T-helper 17 cell (primary cell): ENCODE data around the gene PRR14L. TPM values are rescaled to one million over a fixed set of nuclear protein-coding genes. Genes with fewer than 3 reads are reported as not detected.
"Not testable (repeated sequence)": the region's sequence is repeated elsewhere in the genome, so short reads cannot be mapped to it uniquely, and the experiment has no call there.

Experiments used
- ATAC-seq: fragments of 150-1000 bp; cut with Tn5 transposase; 2 replicates; pipeline ENCODE4 v1.10.0; 2021; ENCODE audit warnings: mild to moderate bottlenecking, moderate library complexity
- DNase-seq, 3 donors: peaks; one replicate each; pipeline versions ENCODE4 v3.0.0 to v3.0.0-alpha.2; 2020 to 2021
- H3K9me3 ChIP-seq: one replicate; pipeline ENCODE4 v1.7.0; 2013; ENCODE audit warnings: low read length, mild to moderate bottlenecking; ENCODE audit not compliant: control insufficient read depth, poor library complexity, severe bottlenecking
- H3K27ac Mint-ChIP-seq: one replicate; pipeline ENCODE4 v1.8.0; 2022; ENCODE audit warnings: mild to moderate bottlenecking, moderate library complexity, mixed read lengths
- H3K27me3 Mint-ChIP-seq: one replicate; pipeline ENCODE4 v1.8.0; 2022; ENCODE audit warnings: mixed read lengths
- H3K36me3 Mint-ChIP-seq: one replicate; pipeline ENCODE4 v1.8.0; 2022; ENCODE audit warnings: low read depth, mixed read lengths
- H3K4me1 Mint-ChIP-seq: one replicate; pipeline ENCODE4 v1.8.0; 2022; ENCODE audit warnings: mild to moderate bottlenecking, mixed read lengths
- H3K4me3 Mint-ChIP-seq: one replicate; pipeline ENCODE4 v1.8.0; 2022; ENCODE audit warnings: mild to moderate bottlenecking, moderate library complexity, mixed read lengths
- total RNA-seq, 4 donors: library from RNA in 2 of 4; stranded (reverse) in 2 of 4; gene quantifications; one replicate each; pipeline ENCODE4 v1.2.3 and lab custom pipeline; 2022 to 2026

Gene PRR14L
- total RNA-seq, 2 donors from 2014 or later, result 36.2 to 38.2 TPM

DNA sequence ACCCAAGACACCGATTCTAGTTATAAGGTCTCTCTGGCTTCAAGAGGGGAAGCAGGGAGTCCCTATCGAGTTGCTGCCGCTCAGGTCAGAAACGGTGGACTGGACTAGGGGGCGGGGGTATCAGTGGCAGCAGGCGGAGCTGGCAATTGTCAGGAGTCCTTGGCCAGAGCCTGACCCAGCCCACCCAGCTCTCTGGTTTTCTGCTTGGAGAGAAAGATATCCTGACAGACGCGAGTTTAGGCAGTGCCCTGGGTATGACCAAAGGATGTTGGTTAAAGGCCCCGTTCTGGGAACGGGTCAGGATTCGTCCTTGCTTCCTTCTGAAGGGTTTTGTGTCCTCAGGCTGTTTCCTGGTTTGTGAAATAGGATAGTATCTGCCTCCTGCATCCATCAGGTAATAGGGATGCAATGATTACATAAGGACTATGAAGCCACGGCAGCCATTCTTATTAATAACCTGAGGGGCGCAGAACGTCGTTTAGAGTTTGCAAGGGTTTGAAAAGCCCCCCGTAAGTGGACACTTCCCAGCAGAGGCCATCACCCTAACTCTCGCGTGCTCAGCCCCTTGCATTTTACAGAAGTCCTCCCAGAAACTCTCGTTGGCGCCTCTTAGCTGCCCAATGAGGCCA, 3.2 kb upstream of the PRR14L start:
- peak overlapping the region; percentile 87 for H3K4me3 Mint-ChIP-seq
- DNase-seq (peak in 1 of 3 donors; percentile 4), ATAC-seq (no peak)
- peaks cover 2% of the 10 kb centered on the region for H3K36me3 Mint-ChIP-seq
- H3K9me3 ChIP-seq, result no peaks in the 10 kb centered on the region
- peaks cover 42% of the 10 kb centered on the region for H3K4me1 Mint-ChIP-seq
- peak overlapping the region; percentile 92 for H3K27ac Mint-ChIP-seq
- H3K27me3 Mint-ChIP-seq, result no peaks in the 10 kb centered on the region

DNA sequence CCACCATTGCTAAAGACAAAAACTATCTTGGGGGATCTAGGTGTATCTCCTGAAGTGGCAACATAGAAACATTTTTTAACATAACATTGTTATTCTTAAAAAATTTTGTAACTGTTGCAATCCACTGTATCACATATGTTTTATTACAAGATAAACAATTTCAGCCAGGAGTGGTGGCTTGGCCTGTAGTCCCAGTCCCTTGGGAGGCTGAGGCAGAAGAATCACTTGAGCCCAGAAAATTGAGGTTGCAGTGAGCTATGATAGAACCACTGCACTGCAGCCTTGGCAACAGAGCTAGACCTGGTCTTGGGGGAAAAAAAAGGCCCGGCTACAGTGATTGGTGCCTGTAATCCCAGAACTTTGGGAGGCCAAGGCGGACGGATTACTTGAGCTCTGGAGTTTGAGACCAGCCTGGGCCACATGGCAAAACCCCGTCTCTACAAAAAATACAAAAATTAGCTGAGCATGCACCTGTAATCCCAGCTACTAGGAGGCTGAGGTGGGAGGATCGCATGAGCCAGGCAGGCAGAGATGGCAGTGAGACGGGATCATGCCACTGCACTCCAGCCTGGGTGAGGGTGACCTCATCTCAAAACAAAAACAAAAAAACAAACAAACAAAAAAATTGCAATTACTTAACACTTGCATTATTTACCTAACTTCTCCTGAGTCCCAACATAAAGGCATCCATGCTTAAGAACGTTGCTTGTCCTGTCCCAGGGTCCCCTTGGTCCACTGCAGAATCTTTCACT, 2.3 kb upstream of the PRR14L start:
- Mint-ChIP-seq H3K27ac (peak overlapping the region; percentile 92), H3K4me3 (no peak overlapping the region), H3K27me3 (no peaks in the 10 kb centered on the region), H3K4me1 (peaks cover 49% of the 10 kb centered on the region), H3K36me3 (peaks cover 2% of the 10 kb centered on the region)
- no peak for DNase-seq
- no peaks in the 10 kb centered on the region for H3K9me3 ChIP-seq
- no peak for ATAC-seq

DNA sequence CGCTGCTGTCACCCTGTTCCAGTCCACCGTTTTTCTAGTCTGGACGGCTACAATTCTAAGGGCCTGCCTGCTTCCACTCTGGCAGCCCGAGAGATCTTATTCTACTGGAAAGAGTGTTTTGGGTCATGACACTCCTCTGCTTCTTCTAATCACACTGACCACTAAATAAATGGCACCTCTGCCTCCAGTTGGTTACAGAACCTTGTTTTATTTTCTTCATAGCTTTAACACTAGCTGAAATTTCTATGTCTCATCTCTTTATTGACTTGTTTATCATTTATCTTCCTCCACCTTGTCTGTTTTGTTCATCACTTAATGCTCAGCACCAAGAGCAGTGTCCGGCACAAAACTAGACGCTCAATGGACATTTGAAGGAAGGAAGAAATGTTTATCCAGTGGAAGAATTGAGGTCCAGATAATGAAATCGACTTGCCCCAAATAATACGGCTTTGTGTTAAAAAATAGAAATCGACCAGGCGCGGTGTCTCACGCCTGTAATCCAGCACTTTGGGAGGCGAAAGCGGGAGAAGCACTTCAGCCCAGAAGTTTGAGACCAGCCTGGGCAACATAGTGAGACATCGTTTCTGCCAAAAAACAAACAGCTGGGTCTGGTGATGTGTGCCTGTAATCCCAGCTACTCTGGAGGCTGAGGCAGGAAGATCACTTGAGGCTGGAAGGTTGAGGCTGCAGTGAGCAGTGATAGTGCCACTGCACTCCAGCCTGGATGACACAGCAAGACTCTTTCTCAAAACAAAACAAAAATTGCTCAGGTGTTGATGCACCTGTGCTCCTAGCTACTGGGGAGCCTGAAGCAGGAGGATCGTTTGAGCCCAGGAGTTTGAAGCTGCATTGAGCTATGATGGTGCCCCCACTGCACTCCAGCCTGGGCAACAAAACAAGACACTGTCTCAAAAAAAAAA, 693 bp upstream of the PRR14L start:
- H3K9me3 ChIP-seq, result no peaks in the 10 kb centered on the region
- peak overlapping the region; percentile 97 for H3K4me3 Mint-ChIP-seq
- peaks cover 46% of the 10 kb centered on the region for H3K4me1 Mint-ChIP-seq
- no peak for ATAC-seq
- H3K36me3 Mint-ChIP-seq, result peaks cover 2% of the 10 kb centered on the region
- H3K27me3 Mint-ChIP-seq, result no peaks in the 10 kb centered on the region
- peak overlapping the region; percentile 94 for H3K27ac Mint-ChIP-seq
- DNase-seq, result no peak

DNA sequence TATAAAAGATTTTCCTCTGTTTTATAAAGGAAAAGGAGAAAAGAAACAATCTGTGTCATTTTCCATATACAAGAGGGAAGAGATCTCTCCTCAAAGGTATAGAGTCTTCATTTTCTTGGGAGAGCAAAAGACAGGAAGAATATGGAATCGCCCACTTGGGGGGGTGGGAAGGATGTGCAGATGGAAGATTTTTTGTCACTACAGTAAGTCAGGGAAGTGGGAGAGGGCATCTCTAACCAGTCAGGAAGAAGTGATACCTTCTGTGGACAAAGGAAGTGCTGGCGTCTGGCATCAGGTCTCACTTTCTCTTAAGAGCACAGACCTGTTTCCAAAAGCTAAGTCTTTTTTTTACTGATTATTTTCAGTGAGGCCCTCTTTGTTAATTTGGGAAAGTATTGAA, 1.4 kb downstream of the PRR14L start:
- no peaks in the 10 kb centered on the region for H3K27me3 Mint-ChIP-seq
- DNase-seq (no peak), ATAC-seq (no peak)
- H3K9me3 ChIP-seq, result no peaks in the 10 kb centered on the region
- peaks cover 4% of the 10 kb centered on the region for H3K36me3 Mint-ChIP-seq
- H3K4me3 Mint-ChIP-seq, result peak overlapping the region; percentile 97
- peaks cover 37% of the 10 kb centered on the region for H3K4me1 Mint-ChIP-seq
- H3K27ac Mint-ChIP-seq, result peak overlapping the region; percentile 94

DNA sequence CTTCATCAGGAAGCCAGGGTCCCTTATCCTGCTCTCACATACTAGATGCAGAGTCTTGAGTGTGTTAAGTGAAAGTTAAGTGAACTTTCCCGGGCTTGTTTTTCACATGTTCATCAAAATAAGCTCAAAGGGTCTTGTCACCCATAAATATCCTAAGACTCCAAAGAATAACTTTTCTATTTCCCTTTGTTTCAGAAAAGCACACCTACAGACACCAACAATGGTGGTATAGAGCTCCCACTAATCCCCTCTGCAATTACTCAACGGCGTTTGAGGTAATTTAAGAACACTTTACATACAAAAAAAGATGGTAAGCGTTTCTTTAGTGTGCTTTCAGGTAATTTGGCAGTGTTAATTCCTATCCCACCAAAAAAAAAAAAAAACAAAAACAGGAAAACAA, 2.5 kb downstream of the PRR14L start:
- H3K9me3 ChIP-seq, result no peaks in the 10 kb centered on the region
- Mint-ChIP-seq H3K36me3 (peaks cover 4% of the 10 kb centered on the region), H3K4me3 (no peak overlapping the region), H3K27ac (peak overlapping the region; percentile 94), H3K27me3 (no peaks in the 10 kb centered on the region), H3K4me1 (peaks cover 30% of the 10 kb centered on the region)
- DNase-seq (no peak), ATAC-seq (no peak)

DNA sequence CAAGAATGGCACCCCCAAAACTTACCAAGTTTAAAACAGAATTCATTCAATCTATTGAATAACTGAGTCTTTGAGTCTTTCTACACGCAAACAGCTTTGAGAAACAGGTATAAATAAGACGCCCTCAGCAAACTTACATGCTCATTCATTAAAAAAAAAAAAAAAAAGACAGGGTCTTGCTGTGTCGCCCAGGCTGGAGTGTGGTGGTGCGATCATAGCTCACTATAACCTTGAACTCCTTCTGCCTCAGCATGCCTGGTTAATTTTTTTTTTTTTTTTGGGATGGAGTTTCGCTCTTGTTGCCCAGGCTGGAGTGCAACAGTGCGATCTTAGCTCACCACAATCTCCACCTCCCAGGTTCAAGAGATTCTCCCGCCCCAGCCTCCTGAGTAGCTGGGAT, 6.1 kb downstream of the PRR14L start:
- Mint-ChIP-seq H3K4me3 (no peak overlapping the region), H3K36me3 (peaks cover 4% of the 10 kb centered on the region), H3K4me1 (peaks cover 18% of the 10 kb centered on the region), H3K27ac (no peak overlapping the region), H3K27me3 (no peaks in the 10 kb centered on the region)
- ATAC-seq (no peak), DNase-seq (no peak)
- no peaks in the 10 kb centered on the region for H3K9me3 ChIP-seq

DNA sequence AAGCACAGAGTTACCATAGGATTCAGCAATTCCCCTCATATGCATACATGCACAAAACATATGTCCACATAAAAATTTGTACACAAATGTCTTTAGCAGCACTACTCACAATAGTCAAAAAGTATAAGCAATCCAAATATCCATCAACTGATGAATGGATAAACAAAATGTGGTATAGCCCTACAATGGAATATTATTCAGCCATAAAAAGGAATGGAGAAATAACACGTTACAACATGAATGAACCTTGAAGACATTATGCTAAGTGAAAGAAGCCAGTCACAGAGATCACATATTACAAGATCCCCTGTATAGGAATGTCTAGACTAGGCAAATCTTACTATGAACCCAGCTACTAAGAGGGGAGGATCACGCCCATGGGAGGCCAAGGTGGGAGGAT, 7.2 kb downstream of the PRR14L start:
- no peaks in the 10 kb centered on the region for H3K9me3 ChIP-seq
- DNase-seq (no peak), ATAC-seq (no peak)
- H3K27ac Mint-ChIP-seq, result no peak overlapping the region
- no peaks in the 10 kb centered on the region for H3K27me3 Mint-ChIP-seq
- H3K4me1 Mint-ChIP-seq, result peaks cover 17% of the 10 kb centered on the region
- H3K36me3 Mint-ChIP-seq, result peaks cover 4% of the 10 kb centered on the region
- H3K4me3 Mint-ChIP-seq, result no peak overlapping the region

DNA sequence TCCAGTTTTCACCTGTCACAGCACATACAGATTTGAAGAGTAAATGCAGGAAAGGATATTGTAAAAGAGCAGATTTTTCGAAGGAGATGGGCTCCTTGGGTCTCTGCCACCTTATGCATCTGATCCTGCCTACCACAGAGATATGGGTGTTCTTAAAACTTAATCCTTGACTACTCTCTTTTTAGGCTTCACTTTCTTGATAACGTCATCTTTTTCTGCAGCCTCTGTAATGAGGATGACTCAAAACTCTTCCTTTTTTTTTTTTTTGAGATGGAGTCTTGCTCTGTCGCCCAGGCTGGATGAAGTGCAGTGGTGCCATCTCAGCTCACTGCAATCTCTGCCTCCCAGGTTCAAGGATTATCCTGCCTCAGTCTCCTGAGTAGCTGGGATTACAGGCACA, 7.8 kb downstream of the PRR14L start:
- Mint-ChIP-seq H3K4me3 (no peak overlapping the region), H3K36me3 (peaks cover 4% of the 10 kb centered on the region), H3K27me3 (no peaks in the 10 kb centered on the region), H3K27ac (no peak overlapping the region), H3K4me1 (peaks cover 14% of the 10 kb centered on the region)
- DNase-seq (no peak), ATAC-seq (no peak)
- H3K9me3 ChIP-seq, result no peaks in the 10 kb centered on the region

DNA sequence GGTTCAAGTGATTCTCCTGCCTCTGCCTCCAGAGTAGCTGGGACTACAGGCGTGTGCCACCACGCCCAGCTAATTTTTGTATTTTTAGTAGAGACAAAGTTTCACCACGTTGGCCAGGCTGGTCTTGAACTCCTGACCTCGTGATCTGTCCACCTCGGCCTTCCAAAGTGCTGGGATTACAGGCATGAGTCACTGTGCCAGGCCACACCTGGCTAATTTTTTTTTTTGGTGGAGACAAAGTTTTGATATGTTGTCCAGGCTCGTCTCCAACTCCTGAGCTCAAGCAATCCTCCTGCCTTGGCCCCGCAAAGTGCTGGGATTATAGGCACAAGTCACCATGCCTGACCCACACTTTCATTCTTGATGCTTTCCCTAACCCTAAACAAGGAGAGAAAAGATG, 9.6 kb downstream of the PRR14L start:
- not testable (repeated sequence) for ATAC-seq, H3K9me3 ChIP-seq, H3K4me3 Mint-ChIP-seq, H3K36me3 Mint-ChIP-seq, H3K27me3 Mint-ChIP-seq, DNase-seq
- H3K4me1 Mint-ChIP-seq, result peaks cover 14% of the 10 kb centered on the region
- peak overlapping the region; percentile 77 for H3K27ac Mint-ChIP-seq

DNA sequence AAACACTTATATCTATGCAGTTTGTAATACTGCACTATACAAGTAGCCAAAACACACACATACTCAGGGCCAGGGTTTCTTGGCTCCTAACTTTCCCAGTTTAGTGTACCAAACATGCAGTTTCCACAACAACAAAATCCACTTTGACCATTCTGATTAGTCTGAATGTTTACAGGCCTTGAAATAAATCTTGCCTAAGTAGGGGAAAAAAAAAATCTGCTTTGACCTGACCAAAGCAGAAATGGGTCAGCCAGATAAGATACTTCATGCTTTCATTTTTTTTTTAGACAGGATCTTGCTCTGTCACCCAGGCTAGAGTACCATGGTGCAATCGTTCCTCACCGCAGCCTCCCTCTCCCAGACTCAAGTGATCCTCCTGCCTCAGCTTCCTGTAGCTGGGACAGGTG, 10.1 kb downstream of the PRR14L start:
- H3K9me3 ChIP-seq, result no peaks in the 10 kb centered on the region
- Mint-ChIP-seq H3K27ac (peak overlapping the region; percentile 77), H3K36me3 (peaks cover 4% of the 10 kb centered on the region), H3K4me3 (no peak overlapping the region), H3K27me3 (no peaks in the 10 kb centered on the region), H3K4me1 (peaks cover 14% of the 10 kb centered on the region)
- DNase-seq, result no peak
- ATAC-seq, result no peak

DNA sequence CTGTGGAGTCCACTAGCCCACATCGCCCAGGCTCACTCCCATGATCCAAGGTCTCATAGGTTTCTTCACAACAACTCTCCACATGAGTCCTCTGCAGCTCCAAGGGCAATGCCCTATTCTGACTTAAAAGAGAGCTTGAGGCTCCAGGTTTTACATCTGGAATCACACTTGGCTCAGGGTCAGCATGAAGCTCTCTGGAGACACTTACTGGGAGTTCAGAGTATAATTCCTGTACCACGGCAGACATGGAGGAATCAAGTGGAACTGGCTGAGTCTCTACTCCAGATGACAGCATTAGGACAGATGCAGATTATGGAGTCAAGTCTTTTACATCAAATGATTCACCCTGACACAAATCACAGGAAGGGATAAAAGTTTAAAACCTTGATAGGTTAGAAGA, 11.4 kb downstream of the PRR14L start:
- no peaks in the 10 kb centered on the region for H3K27me3 Mint-ChIP-seq
- no peak overlapping the region for H3K4me3 Mint-ChIP-seq
- peaks cover 21% of the 10 kb centered on the region for H3K4me1 Mint-ChIP-seq
- peaks cover 5% of the 10 kb centered on the region for H3K36me3 Mint-ChIP-seq
- no peak for DNase-seq
- ATAC-seq, result no peak
- H3K9me3 ChIP-seq, result no peaks in the 10 kb centered on the region
- peak overlapping the region; percentile 78 for H3K27ac Mint-ChIP-seq

DNA sequence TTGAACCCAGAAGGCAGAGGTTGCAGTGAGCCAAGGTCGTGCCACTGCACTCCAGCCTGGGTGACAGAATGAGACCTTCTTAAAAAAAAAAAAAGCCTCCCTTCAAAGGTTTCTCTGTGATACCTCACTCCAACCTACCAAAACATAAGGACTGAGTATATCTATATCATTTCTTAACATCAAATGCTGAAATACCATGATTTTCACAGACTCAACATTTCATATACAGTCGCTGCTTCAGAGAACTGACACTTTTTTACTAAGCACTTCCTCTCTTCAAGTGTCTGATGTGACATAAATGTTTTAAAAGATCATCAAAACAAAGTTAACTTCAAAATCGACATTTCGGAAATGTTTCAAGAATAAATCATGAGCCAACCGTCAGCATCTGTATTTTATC, 12.0 kb downstream of the PRR14L start:
- Mint-ChIP-seq H3K27me3 (no peaks in the 10 kb centered on the region), H3K27ac (peak overlapping the region; percentile 78), H3K36me3 (peaks cover 6% of the 10 kb centered on the region), H3K4me1 (peaks cover 25% of the 10 kb centered on the region), H3K4me3 (no peak overlapping the region)
- no peaks in the 10 kb centered on the region for H3K9me3 ChIP-seq
- DNase-seq (no peak), ATAC-seq (no peak)

DNA sequence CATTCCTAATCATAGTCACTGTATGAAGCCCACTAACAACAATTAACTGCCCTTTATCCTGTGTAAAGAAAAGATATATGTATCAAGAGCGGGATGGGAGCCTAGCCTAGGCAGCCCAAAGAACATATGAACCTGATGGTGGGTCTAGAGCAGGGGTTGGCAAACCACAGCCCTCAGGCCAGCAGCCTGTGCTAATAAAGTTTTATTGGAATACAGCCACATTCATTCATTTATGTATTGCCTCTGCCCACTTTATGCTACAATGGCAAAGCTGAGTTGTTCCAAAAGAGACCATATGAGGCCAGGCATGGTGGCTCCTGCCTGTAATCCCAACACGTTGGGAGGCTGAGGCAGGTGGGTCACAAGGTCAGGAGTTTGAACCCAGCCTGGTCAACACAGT, 13.5 kb downstream of the PRR14L start:
- H3K9me3 ChIP-seq, result no peaks in the 10 kb centered on the region
- H3K27me3 Mint-ChIP-seq, result no peaks in the 10 kb centered on the region
- H3K4me1 Mint-ChIP-seq, result peaks cover 25% of the 10 kb centered on the region
- DNase-seq (no peak), ATAC-seq (no peak)
- peaks cover 6% of the 10 kb centered on the region for H3K36me3 Mint-ChIP-seq
- peak overlapping the region; percentile 53 for H3K27ac Mint-ChIP-seq
- H3K4me3 Mint-ChIP-seq, result no peak overlapping the region
